GM10248 (cell line): ENCODE results near the gene GLDC.
"Not testable (repeated sequence)": the region's sequence is repeated elsewhere in the genome, so short reads cannot be mapped to it uniquely, and the experiment has no call there.

Source experiments
- CTCF ChIA-PET: fragments of 300-600 bp; sonication (Branson Sonifier 250); formaldehyde crosslinking; extraction: SDS; loops from one replicate; lab custom pipeline; 2021; ENCODE audit warnings: antibody characterized with exemption; lab: Yijun Ruan, JAX
- POLR2A ChIA-PET: fragments of 350-650 bp; sonication (Branson Sonifier 250); formaldehyde crosslinking; extraction: SDS; loops from one replicate; lab custom pipeline; 2020; ENCODE audit warnings: antibody characterized with exemption; lab: Yijun Ruan, JAX
- DNase-seq: peaks from one replicate; pipeline ENCODE4 v3.0.0; 2012; ENCODE audit errors: extremely low spot score
- CTCF ChIP-seq: IDR thresholded peaks from 2 replicates; pipeline ENCODE4 v1.5.1; 2012; ENCODE audit warnings: mild to moderate bottlenecking, low read depth; ENCODE audit errors: extremely low read depth, missing control alignments, control extremely low read depth

Gene GLDC

GRCh38 chr9:6645355-6646292, at the start of gene GLDC:
Gene GLDC (minus strand): TSS chr9:6645729. CDS start chr9:6645499, 230 bp downstream.
- ChIA-PET POLR2A (interaction anchor here (0.6 to 1.0 kb wide), 3 partner anchors 13 to 1766 kb away, joined by 3 to 6 read pairs (median 4); no protein-coding TSS in a partner anchor), CTCF (interaction anchor here (0.6 to 2.3 kb wide), 9 partner anchors 10 to 291 kb away, joined by 3 to 7 read pairs (median 4); no protein-coding TSS in a partner anchor)
- no peak for TF ChIP-seq CTCF

GRCh38 chr9:6692881-6693361, 47.4 kb upstream of the GLDC start:
- ChIA-PET POLR2A (interaction anchor here (1.0 to 1.7 kb wide), 2 partner anchors 11 to 23 kb away, joined by 3 to 4 read pairs; no protein-coding TSS in a partner anchor), CTCF (interaction anchor here (1.0 to 1.3 kb wide), 3 partner anchors 15 to 26 kb away, joined by 3 to 6 read pairs (median 6); no protein-coding TSS in a partner anchor)
- DNase-seq = no peak
- TF ChIP-seq CTCF = no peak

More at GRCh38 chr9:6645355-6646292, at the start of gene GLDC:
- DNase-seq = peak; percentile 91

GRCh38 chr9:6692433-6692832, 46.9 kb upstream of the GLDC start:
- POLR2A ChIA-PET = interaction anchor here (1.0 to 1.7 kb wide), 2 partner anchors 11 to 24 kb away, joined by 3 to 4 read pairs; no protein-coding TSS in a partner anchor

GRCh38 chr9:6690675-6691070, 45.1 kb upstream of the GLDC start:
- ChIA-PET CTCF (interaction anchor here (1.1 to 1.7 kb wide), 5 partner anchors 8 to 106 kb away, joined by 3 to 4 read pairs (median 3); no protein-coding TSS in a partner anchor), POLR2A (interaction anchor here (0.6 to 1.7 kb wide), 2 partner anchors 25 to 74 kb away, joined by 3 to 5 read pairs; no protein-coding TSS in a partner anchor)
- not testable (repeated sequence) for DNase-seq

More at GRCh38 chr9:6692433-6692832, 46.9 kb upstream of the GLDC start:
- DNase-seq = no peak
- CTCF ChIA-PET = interaction anchor here (1.0 to 1.3 kb wide), 3 partner anchors 14 to 26 kb away, joined by 3 to 6 read pairs (median 6); no protein-coding TSS in a partner anchor
- no peak for TF ChIP-seq CTCF

GRCh38 chr9:6689893-6690674, 44.6 kb upstream of the GLDC start:
- POLR2A ChIA-PET = interaction anchor here (1.7 kb wide), 1 partner anchor 25 kb away, joined by 5 read pairs; no protein-coding TSS in a partner anchor
- CTCF ChIA-PET = interaction anchor here (1.1 to 1.7 kb wide), 5 partner anchors 9 to 105 kb away, joined by 3 to 4 read pairs (median 3); partner anchors contain the start of gene KDM4C
- no peak for TF ChIP-seq CTCF
- DNase-seq = no peak

- DNase-seq = no peak
- TF ChIP-seq CTCF = no peak
- POLR2A ChIA-PET = no interaction called here
- CTCF ChIA-PET = interaction anchor here (1.3 to 1.9 kb wide), 2 partner anchors 9 to 12 kb away, joined by 4 to 6 read pairs; no protein-coding TSS in a partner anchor
Observed at GRCh38 chr9:6687180-6687579, 41.7 kb upstream of the GLDC start.
